GM13976 (cell line): ENCODE results near the gene CRB2.

Experiments used
- DNase-seq: peaks from one replicate; pipeline ENCODE4 v3.0.0; 2012; ENCODE audit warnings: low spot score
- CTCF ChIP-seq: IDR thresholded peaks from 2 replicates; pipeline ENCODE4 v1.5.1; 2012; ENCODE audit warnings: borderline replicate concordance, mild to moderate bottlenecking; ENCODE audit not compliant: insufficient read depth; ENCODE audit errors: extremely low read depth, missing control alignments, control extremely low read depth
- in situ Hi-C: fragments of 300-500 bp; cut with MboI; formaldehyde crosslinking; loops from one replicate; pipeline ENCODE4 v1.12.0; 2022; ENCODE audit warnings: low sequenced_read_pairs, mixed read lengths, inconsistent platforms; ENCODE audit not compliant: unreplicated experiment

CRB2 gene

GRCh38 chr9:123341816-123342215 lies 14.2 kb upstream of the CRB2 start:
- DNase-seq, result no peak
- no peak for TF ChIP-seq CTCF
- in situ Hi-C loops, result loop anchor here (5.0 kb wide), 1 partner anchor 110 kb away; no protein-coding TSS in a partner anchor

- no peak for TF ChIP-seq CTCF
- in situ Hi-C loops, result loop anchor here (5.0 kb wide), 1 partner anchor 110 kb away; no protein-coding TSS in a partner anchor
- no peak for DNase-seq
Observed at GRCh38 chr9:123342247-123342646, 13.8 kb upstream of the CRB2 start.

GRCh38 chr9:123343443-123344191 lies 12.4 kb upstream of the CRB2 start:
- peak; percentile 83 for DNase-seq
- in situ Hi-C loops, result loop anchor here (5.0 kb wide), 1 partner anchor 111 kb away; no protein-coding TSS in a partner anchor
- TF ChIP-seq CTCF, result no peak

GRCh38 chr9:123344192-123344949 lies 11.6 kb upstream of the CRB2 start:
- no peak for TF ChIP-seq CTCF
- DNase-seq, result peak; percentile 46
- in situ Hi-C loops, result loop anchor here (5.0 kb wide), 1 partner anchor 112 kb away; no protein-coding TSS in a partner anchor

- no peak for TF ChIP-seq CTCF
- in situ Hi-C loops, result no loop called here
- DNase-seq, result peak; percentile 32
Observed at GRCh38 chr9:123345567-123345955, 10.4 kb upstream of the CRB2 start.

GRCh38 chr9:123346026-123346425 lies 10.0 kb upstream of the CRB2 start:
- DNase-seq, result no peak
- in situ Hi-C loops, result no loop called here
- TF ChIP-seq CTCF, result no peak
